Measurements from ENCODE around the gene R3HDM1. TPM values are rescaled to one million over a fixed set of nuclear protein-coding genes. Genes with fewer than 3 reads are reported as not detected.

The R3HDM1 gene
- total and polyA plus RNA-seq, 2 donors (not counting 1 experiment from before 2014, with no cell fraction given): 12.4 to 33.1 TPM

DNA sequence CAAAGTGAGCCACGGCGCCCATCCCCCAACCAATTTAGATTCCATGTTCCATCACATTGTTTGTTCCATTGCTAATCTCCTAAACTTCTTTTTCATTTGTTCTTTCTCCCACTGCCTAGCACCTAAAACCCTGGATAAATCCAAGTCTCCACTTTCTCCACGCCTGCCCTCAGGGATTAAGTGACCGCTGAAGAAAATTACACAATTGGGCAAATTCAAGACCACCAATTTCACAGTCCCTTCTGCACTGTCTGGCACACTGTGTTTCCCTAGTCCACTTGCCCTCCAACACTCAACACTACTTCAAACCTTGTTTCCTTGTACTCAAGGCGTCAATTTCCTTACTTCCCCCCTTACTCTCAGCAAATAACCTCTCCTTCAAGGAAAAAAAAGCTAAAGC is 205.3 kb downstream of the R3HDM1 start:
- Histone ChIP-seq H2AFZ (ENCODE audit: low read length) (no peak overlapping the region), H3K4me2 (ENCODE audit: extremely low read depth, insufficient read depth, low read length) (no peak overlapping the region), H3K9me3 (ENCODE audit: control insufficient read depth, insufficient read depth, low read depth, low read length) (no peaks in the 10 kb centered on the region), H3K36me3 (ENCODE audit: control insufficient read depth, insufficient read depth, low read length) (no peaks in the 10 kb centered on the region), H3K79me2 (ENCODE audit: control insufficient read depth, insufficient read depth, low read length) (no peaks in the 10 kb centered on the region), H4K20me1 (ENCODE audit: control insufficient read depth, extremely low read depth, insufficient read depth, low read length) (no peaks in the 10 kb centered on the region), H3K4me3 (replicated peaks in 1 of 4; ENCODE audit: control extremely low read depth in 1 of 4, insufficient read depth in 1 of 4, low read depth in 3 of 4, low read length in 4 of 4) (no peak overlapping the region), H3K9ac (ENCODE audit: insufficient read depth, low read length) (no peak overlapping the region), H3K4me1 (ENCODE audit: control insufficient read depth, extremely low read depth, insufficient read depth, low read length) (no peaks in the 10 kb centered on the region), H3K27me3 (ENCODE audit: control insufficient read depth, insufficient read depth, low read length) (no peaks in the 10 kb centered on the region), H3K27ac (ENCODE audit: insufficient read depth, low read length) (no peak overlapping the region)
- no peak for TF ChIP-seq EZH2 (IDR thresholded peaks at IDR 0.05; ENCODE audit: low read length, missing control alignments)
- TF ChIP-seq CTCF (conservative IDR thresholded peaks at IDR 0.05 in 1 of 2, IDR thresholded peaks at IDR 0.05 in 1 of 2; ENCODE audit: low read depth in 1 of 2, low read length in 2 of 2): no peak
- no peak for DNase-seq (ENCODE audit: low read depth in 2 of 2)

- H3K4me2 ChIP-seq (ENCODE audit: extremely low read depth, insufficient read depth, low read length): no peak overlapping the region
- no peak overlapping the region for H3K27ac ChIP-seq (ENCODE audit: insufficient read depth, low read length)
- H2AFZ ChIP-seq (ENCODE audit: low read length): no peak overlapping the region
- DNase-seq (ENCODE audit: low read depth in 2 of 2): no peak
- H3K4me1 ChIP-seq (ENCODE audit: control insufficient read depth, extremely low read depth, insufficient read depth, low read length): peaks cover 3% of the 10 kb centered on the region
- no peaks in the 10 kb centered on the region for H3K27me3 ChIP-seq (ENCODE audit: control insufficient read depth, insufficient read depth, low read length)
- no peak overlapping the region for H3K4me3 ChIP-seq (replicated peaks in 1 of 4; ENCODE audit: control extremely low read depth in 1 of 4, insufficient read depth in 1 of 4, low read depth in 3 of 4, low read length in 4 of 4)
- no peaks in the 10 kb centered on the region for H3K36me3 ChIP-seq (ENCODE audit: control insufficient read depth, insufficient read depth, low read length)
- H3K79me2 ChIP-seq (ENCODE audit: control insufficient read depth, insufficient read depth, low read length): peaks cover 31% of the 10 kb centered on the region
- H3K9ac ChIP-seq (ENCODE audit: insufficient read depth, low read length): no peak overlapping the region
- no peaks in the 10 kb centered on the region for H4K20me1 ChIP-seq (ENCODE audit: control insufficient read depth, extremely low read depth, insufficient read depth, low read length)
- no peak for TF ChIP-seq CTCF (conservative IDR thresholded peaks at IDR 0.05 in 1 of 2, IDR thresholded peaks at IDR 0.05 in 1 of 2; ENCODE audit: low read depth in 1 of 2, low read length in 2 of 2)
- TF ChIP-seq EZH2 (IDR thresholded peaks at IDR 0.05; ENCODE audit: low read length, missing control alignments): no peak
- H3K9me3 ChIP-seq (ENCODE audit: control insufficient read depth, insufficient read depth, low read depth, low read length): no peaks in the 10 kb centered on the region
Measured at GRCh38 chr2:135740206-135740605, 208.9 kb downstream of the R3HDM1 start.

- DNase-seq (ENCODE audit: low read depth in 2 of 2): no peak
- Histone ChIP-seq H3K4me2 (ENCODE audit: extremely low read depth, insufficient read depth, low read length) (no peak overlapping the region), H3K36me3 (ENCODE audit: control insufficient read depth, insufficient read depth, low read length) (no peaks in the 10 kb centered on the region)
Measured at GRCh38 chr2:135741043-135741394, 209.7 kb downstream of the R3HDM1 start.

More at GRCh38 chr2:135741043-135741394, 209.7 kb downstream of the R3HDM1 start:
- no peak for TF ChIP-seq CTCF (conservative IDR thresholded peaks at IDR 0.05 in 1 of 2, IDR thresholded peaks at IDR 0.05 in 1 of 2; ENCODE audit: low read depth in 1 of 2, low read length in 2 of 2)
- TF ChIP-seq EZH2 (IDR thresholded peaks at IDR 0.05; ENCODE audit: low read length, missing control alignments): no peak
- Histone ChIP-seq H3K9me3 (ENCODE audit: control insufficient read depth, insufficient read depth, low read depth, low read length) (no peaks in the 10 kb centered on the region), H2AFZ (ENCODE audit: low read length) (peak overlapping the region; percentile 92), H3K9ac (ENCODE audit: insufficient read depth, low read length) (no peak overlapping the region), H3K27ac (ENCODE audit: insufficient read depth, low read length) (no peak overlapping the region), H3K4me1 (ENCODE audit: control insufficient read depth, extremely low read depth, insufficient read depth, low read length) (peaks cover 3% of the 10 kb centered on the region), H3K4me3 (replicated peaks in 1 of 4; ENCODE audit: control extremely low read depth in 1 of 4, insufficient read depth in 1 of 4, low read depth in 3 of 4, low read length in 4 of 4) (peak overlapping the region in 1 of 4 experiments; percentile 92), H3K27me3 (ENCODE audit: control insufficient read depth, insufficient read depth, low read length) (no peaks in the 10 kb centered on the region), H3K79me2 (ENCODE audit: control insufficient read depth, insufficient read depth, low read length) (peaks cover 38% of the 10 kb centered on the region), H4K20me1 (ENCODE audit: control insufficient read depth, extremely low read depth, insufficient read depth, low read length) (no peaks in the 10 kb centered on the region)
